Ovary (tissue), 9 donors: Measurements from ENCODE around the gene GPSM1. TPM values are rescaled to one million over a fixed set of nuclear protein-coding genes. Genes with fewer than 3 reads are reported as not detected.

Experiments
- DNase-seq, 5 donors: peaks; one replicate each; pipeline ENCODE4 v3.0.0-alpha.2; 2019 to 2020
- H3K27ac ChIP-seq, 2 donors: fragments of 200-600 bp; one replicate each; pipeline versions ENCODE4 v1.5.1 to v1.8.0; 2019 to 2022
- H3K27me3 ChIP-seq: fragments of 200-600 bp; one replicate; pipeline ENCODE4 v1.8.0; 2022
- H3K36me3 ChIP-seq: fragments of 200-600 bp; sonication (generic); one replicate; pipeline ENCODE4 v1.5.1; 2019
- H3K4me1 ChIP-seq: one replicate; pipeline ENCODE4 v1.8.1; 2013; ENCODE audit warnings: mild to moderate bottlenecking, moderate library complexity; ENCODE audit not compliant: insufficient read depth
- H3K4me3 ChIP-seq: fragments of 200-600 bp; sonication (generic); one replicate; pipeline ENCODE4 v1.5.1; 2017
- H3K9me3 ChIP-seq, 2 donors: fragments of 200-600 bp in 1 of 2; sonication (generic) in 1 of 2; one replicate each; pipeline versions ENCODE4 v1.5.1 to v1.8.1; 2013 to 2019; ENCODE audit warnings: mild to moderate bottlenecking in 1 of 2, moderate library complexity in 1 of 2
- EP300 ChIP-seq: sonication (generic); formaldehyde crosslinking; IDR thresholded peaks from one replicate; pipeline ENCODE4 v1.6.1; 2017; ENCODE audit warnings: antibody characterized with exemption
- POLR2A ChIP-seq: fragments of 450-650 bp; IDR thresholded peaks from one replicate; pipeline ENCODE4 v1.6.1; 2017; ENCODE audit warnings: antibody characterized with exemption, mild to moderate bottlenecking, moderate library complexity
- WGBS, 3 donors: extraction: QIAGEN DNeasy Blood & Tissue Kit in 1 of 3; methylation state at CpG; one replicate each; pipeline versions ENCODE4 v1.1.5 to v1.1.7; 2013 to 2017; 5-methylcytosine and 5-hydroxymethylcytosine counted together
- intact Hi-C, 4 donors: fragments of 100-400 bp; cut with DNase I; formaldehyde crosslinking; loops; one replicate each; pipeline versions ENCODE4 v1.11.0 to v1.15.1; 2022 to 2023
- polyA plus RNA-seq, 2 donors: library from polyadenylated mRNA; stranded (reverse); fragments of 200-250 nt in 1 of 2; fragments of 350-450 nt in 1 of 2; fragmentation: Illumina TruSeq in 1 of 2; extraction: RNeasy Lipid Tissue Mini Kit (QIAGEN cat#74804) in 1 of 2; gene quantifications; one replicate each; pipeline ENCODE4 v1.2.3, GENCODE V29; 2013 to 2014
- total RNA-seq, 7 donors: library from RNA; depleted of rRNA in 2 of 7; stranded (reverse); fragments of >200 nt in 2 of 7; fragmentation: NEBNext Ultra II Directional in 3 of 7; extraction: Animal tissue kit (Norgen Biotek cat#: 25700) in 3 of 7; gene quantifications; one replicate each; pipeline versions ENCODE4 v1.1.0 to v1.2.4, GENCODE V29; 2016 to 2023
- TF ChIP-seq, protein P1 (sequence below), 3 donors: fragments of 450-650 bp in 2 of 3; fragments of 200-600 bp in 1 of 3; IDR thresholded peaks; one replicate each; pipeline versions ENCODE4 v1.5.1 to v1.8.0; 2016 to 2022; ENCODE audit warnings: antibody characterized with exemption in 3 of 3, mild to moderate bottlenecking in 1 of 3
- donor health status: DM: no; HTN: no; CAD: no; lungs with moderate emphysema.
- donor health status: DM: no; HTN: no; CAD: no.
- donor health status: Bipolar disorder and iron deficiency.
- donor health status: DM: yes; HTN: yes; CAD: no.
- donor health status: DM: no; HTN: no; CAD: no.
- donor health status: DM: yes; HTN: yes; CAD: no.

Gene GPSM1
- total and polyA plus RNA-seq, 9 donors: 0.57 to 65.4 (median 36.3) TPM

DNA sequence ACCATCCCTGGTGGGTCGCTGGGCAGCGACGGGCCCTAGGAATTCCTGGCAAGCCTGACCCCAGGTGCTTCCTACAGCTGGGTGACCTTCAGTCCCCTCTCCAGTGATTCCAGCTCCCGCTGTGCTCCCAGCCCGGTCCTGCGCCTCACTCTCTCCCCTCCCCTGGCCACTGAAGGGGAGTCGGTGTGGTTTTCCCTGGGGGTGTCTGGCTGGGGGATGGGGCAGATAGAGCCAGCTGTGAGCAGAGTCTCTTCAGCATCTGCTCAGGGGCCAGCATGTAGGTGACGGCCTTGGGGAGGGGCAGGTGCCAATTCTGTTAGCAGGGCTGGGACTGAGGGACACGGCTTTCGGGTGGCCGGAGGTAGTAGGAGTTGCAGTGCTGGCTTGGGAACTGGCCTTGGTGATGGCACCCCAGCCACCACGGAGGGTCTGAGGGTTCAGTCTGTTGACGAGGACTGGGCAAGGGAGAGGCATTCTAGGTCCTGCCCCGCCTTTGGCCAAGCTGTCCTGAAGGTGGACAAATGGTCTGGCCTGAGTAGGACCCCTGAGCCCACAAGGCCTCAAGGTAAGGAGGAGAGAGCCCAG is 3.2 kb downstream of the GPSM1 start:
- intact Hi-C loops: no loop called here
- WGBS, 3 donors: 81 to 86% (median 84%) methylated on average over 14 of the region's 14 CpGs
- H3K27ac ChIP-seq: no peak overlapping the region
- H3K27me3 ChIP-seq: no peaks in the 10 kb centered on the region
- H3K4me3 ChIP-seq: no peak overlapping the region
- no peaks in the 10 kb centered on the region for H3K36me3 ChIP-seq
- H3K9me3 ChIP-seq: no peaks in the 10 kb centered on the region
- H3K4me1 ChIP-seq: peaks cover 19% of the 10 kb centered on the region
- TF ChIP-seq POLR2A: no peak
- TF ChIP-seq, protein P1, sequence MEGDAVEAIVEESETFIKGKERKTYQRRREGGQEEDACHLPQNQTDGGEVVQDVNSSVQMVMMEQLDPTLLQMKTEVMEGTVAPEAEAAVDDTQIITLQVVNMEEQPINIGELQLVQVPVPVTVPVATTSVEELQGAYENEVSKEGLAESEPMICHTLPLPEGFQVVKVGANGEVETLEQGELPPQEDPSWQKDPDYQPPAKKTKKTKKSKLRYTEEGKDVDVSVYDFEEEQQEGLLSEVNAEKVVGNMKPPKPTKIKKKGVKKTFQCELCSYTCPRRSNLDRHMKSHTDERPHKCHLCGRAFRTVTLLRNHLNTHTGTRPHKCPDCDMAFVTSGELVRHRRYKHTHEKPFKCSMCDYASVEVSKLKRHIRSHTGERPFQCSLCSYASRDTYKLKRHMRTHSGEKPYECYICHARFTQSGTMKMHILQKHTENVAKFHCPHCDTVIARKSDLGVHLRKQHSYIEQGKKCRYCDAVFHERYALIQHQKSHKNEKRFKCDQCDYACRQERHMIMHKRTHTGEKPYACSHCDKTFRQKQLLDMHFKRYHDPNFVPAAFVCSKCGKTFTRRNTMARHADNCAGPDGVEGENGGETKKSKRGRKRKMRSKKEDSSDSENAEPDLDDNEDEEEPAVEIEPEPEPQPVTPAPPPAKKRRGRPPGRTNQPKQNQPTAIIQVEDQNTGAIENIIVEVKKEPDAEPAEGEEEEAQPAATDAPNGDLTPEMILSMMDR (IDR thresholded peaks at IDR 0.05): no peak
- no peak for TF ChIP-seq EP300
- no peak for DNase-seq

DNA sequence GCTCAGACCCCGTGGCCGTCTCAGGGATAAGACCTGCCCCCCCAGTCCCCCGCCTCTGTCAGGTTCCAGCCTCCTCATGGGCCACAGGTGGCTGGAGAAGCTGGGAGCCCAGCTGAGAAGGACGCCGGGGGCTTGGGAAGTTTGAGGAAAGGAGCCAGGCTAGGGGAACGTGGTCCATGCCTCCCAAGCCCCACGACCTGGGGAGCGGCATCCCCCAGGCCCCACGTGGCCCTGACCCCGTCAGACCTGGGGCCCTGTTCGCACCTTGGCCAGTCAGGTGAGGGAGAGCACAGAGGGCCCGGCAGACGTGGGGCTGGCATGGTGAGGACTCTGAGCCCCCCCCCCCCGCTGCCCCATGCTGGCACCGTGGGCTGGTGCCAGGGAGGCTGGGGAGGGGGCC is 3.7 kb downstream of the GPSM1 start:
- Histone ChIP-seq H3K9me3 (no peaks in the 10 kb centered on the region), H3K27ac (no peak overlapping the region), H3K4me1 (peaks cover 15% of the 10 kb centered on the region), H3K27me3 (no peaks in the 10 kb centered on the region), H3K4me3 (no peak overlapping the region), H3K36me3 (no peaks in the 10 kb centered on the region)
- no peak for DNase-seq
- WGBS, 3 donors: 72 to 78% (median 77%) methylated on average over 13 to 15 of the region's 15 CpGs
- intact Hi-C loops: no loop called here
- no peak for TF ChIP-seq POLR2A
- TF ChIP-seq, protein P1 (IDR thresholded peaks at IDR 0.05): no peak
- no peak for TF ChIP-seq EP300

DNA sequence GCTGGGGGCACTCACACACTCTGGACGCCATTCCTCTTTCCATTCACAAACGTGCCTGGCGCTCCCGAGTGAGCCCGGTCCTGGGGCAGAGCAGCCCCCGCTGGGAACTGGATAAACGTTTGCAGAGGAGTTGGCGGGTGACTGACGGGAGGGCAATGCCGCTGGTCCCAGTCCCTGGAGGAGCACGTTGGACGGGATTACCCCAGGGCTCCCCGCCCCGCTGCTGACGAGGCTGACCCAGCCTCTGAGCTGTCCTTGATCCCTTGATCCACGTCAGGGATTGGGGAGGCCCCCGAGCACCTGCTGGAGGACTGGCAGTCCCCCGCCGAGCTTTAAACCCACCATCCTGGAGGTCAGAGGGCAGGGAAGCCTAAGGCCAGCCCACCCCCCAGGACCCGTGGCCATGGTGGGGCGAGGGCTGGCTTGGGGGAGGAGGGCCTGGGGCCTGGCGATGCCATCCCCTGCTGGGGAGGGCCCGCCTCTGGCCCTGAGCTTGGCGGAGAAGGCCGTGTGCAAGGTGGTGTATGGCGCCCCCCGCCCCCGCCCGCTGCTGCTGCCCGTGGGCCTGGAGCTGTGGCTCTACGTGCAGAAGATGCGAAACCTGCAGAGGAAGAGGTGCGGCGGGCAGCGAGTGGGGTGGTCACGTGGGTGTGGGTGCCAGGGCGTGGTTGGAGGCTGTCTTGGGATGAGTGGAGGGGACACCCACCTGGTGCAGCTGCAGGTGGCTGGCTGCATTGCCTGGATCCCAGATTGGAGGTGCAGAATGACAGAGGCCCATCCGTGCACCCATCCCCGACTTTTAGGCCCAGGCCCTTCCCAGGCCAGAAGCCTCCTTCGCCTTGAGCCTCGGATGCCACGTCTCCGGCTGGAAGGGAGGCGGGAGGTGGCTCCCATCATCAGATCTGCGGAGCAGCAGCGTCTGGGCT is 4.5 kb downstream of the GPSM1 start:
- Histone ChIP-seq H3K9me3 (no peaks in the 10 kb centered on the region), H3K4me1 (peaks cover 9% of the 10 kb centered on the region), H3K27ac (no peak overlapping the region), H3K4me3 (no peak overlapping the region), H3K27me3 (no peaks in the 10 kb centered on the region), H3K36me3 (no peaks in the 10 kb centered on the region)
- no peak for DNase-seq
- 85 to 86% (median 85%) methylated on average over 46 of the region's 46 CpGs for whole genome bisulfite sequencing, 3 donors
- intact Hi-C loops: no loop called here
- no peak for TF ChIP-seq POLR2A
- TF ChIP-seq, protein P1 (IDR thresholded peaks at IDR 0.05): no peak
- TF ChIP-seq EP300: no peak

DNA sequence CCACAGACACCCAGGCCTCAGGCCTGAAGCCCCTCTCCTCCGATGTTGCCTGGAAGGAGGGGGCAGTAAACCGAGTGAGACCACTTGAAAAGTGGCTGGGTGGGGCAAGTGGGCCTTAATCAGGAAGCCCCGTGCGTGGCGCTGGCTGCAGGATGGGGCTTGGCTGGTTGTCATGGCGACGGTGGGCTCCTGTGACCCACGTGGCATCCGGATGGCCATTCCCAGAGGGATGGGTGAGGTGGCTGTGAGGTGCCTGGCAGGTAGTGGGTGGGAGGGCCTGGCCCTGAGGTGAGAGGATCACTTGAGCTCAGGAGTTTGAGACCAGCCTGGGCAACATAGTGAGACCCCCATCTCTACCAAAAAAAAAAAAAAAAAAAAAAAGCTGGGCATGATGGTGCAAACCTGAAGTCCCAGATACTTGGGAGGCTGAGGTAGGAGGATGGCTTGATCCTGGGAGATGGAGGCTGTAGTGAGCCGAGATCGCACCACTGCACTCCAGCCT is 5.2 kb downstream of the GPSM1 start:
- no peak for TF ChIP-seq EP300
- TF ChIP-seq, protein P1 (IDR thresholded peaks at IDR 0.05): no peak
- no peak for TF ChIP-seq POLR2A
- DNase-seq: no peak
- no peaks in the 10 kb centered on the region for H3K9me3 ChIP-seq
- intact Hi-C loops: no loop called here
- no peak overlapping the region for H3K27ac ChIP-seq
- WGBS, 3 donors: 76 to 84% (median 77%) methylated on average over 11 of the region's 11 CpGs
- no peaks in the 10 kb centered on the region for H3K27me3 ChIP-seq
- H3K4me3 ChIP-seq: no peak overlapping the region
- H3K4me1 ChIP-seq: peaks cover 6% of the 10 kb centered on the region
- no peaks in the 10 kb centered on the region for H3K36me3 ChIP-seq
